ENCODE data around the gene MYO7B.

- TF ChIP-seq POLR2A (IDR thresholded peaks at IDR 0.05; ENCODE audit: low read length) (no peak), GATA1 (IDR thresholded peaks at IDR 0.05; ENCODE audit: low read depth, low read length) (no peak)
These were observed 62.5 kb downstream of the MYO7B start for GRCh38 chr2:127597984-127598380.

All from erythroblast (primary cell).